ENCODE data around the gene MPDZ.

Gene MPDZ

GRCh38 chr9:13131991-13132390 is 147.5 kb downstream of the MPDZ start:
- no peak for TF ChIP-seq POLR2AphosphoS5 (IDR thresholded peaks at IDR 0.05; ENCODE audit: low read depth, low read length)
- TF ChIP-seq SPI1 (IDR thresholded peaks at IDR 0.05; ENCODE audit: low read depth, low read length): no peak
- no peak for TF ChIP-seq POLR2A (IDR thresholded peaks at IDR 0.05; ENCODE audit: low read depth, low read length)
- TF ChIP-seq POU2F2 (IDR thresholded peaks at IDR 0.05; ENCODE audit: low read depth, low read length): no peak
- TF ChIP-seq TAF1 (IDR thresholded peaks at IDR 0.05; ENCODE audit: low read depth, low read length): no peak
- FAIRE-seq: no peak
- DNase-seq (ENCODE audit: insufficient read length, low spot score): no peak

GRCh38 chr9:13131416-13131815 is 148.1 kb downstream of the MPDZ start:
- DNase-seq (ENCODE audit: insufficient read length, low spot score): no peak
- no peak for FAIRE-seq
- TF ChIP-seq SPI1 (IDR thresholded peaks at IDR 0.05; ENCODE audit: low read depth, low read length): no peak
- TF ChIP-seq POLR2AphosphoS5 (IDR thresholded peaks at IDR 0.05; ENCODE audit: low read depth, low read length): no peak
- TF ChIP-seq POU2F2 (IDR thresholded peaks at IDR 0.05; ENCODE audit: low read depth, low read length): no peak
- no peak for TF ChIP-seq POLR2A (IDR thresholded peaks at IDR 0.05; ENCODE audit: low read depth, low read length)
- no peak for TF ChIP-seq TAF1 (IDR thresholded peaks at IDR 0.05; ENCODE audit: low read depth, low read length)
- TF ChIP-seq PAX5 (IDR thresholded peaks at IDR 0.05; ENCODE audit: insufficient read depth, low read length, severe bottlenecking): no peak

GRCh38 chr9:13128266-13128860 is 151.1 kb downstream of the MPDZ start:
- DNase-seq (ENCODE audit: insufficient read length, low spot score) (no peak), FAIRE-seq (no peak)
- no peak for TF ChIP-seq POLR2AphosphoS5 (IDR thresholded peaks at IDR 0.05; ENCODE audit: low read depth, low read length)
- TF ChIP-seq SPI1 (IDR thresholded peaks at IDR 0.05; ENCODE audit: low read depth, low read length): no peak
- TF ChIP-seq PAX5 (IDR thresholded peaks at IDR 0.05; ENCODE audit: insufficient read depth, low read length, severe bottlenecking): no peak
- no peak for TF ChIP-seq POLR2A (IDR thresholded peaks at IDR 0.05; ENCODE audit: low read depth, low read length)
- no peak for TF ChIP-seq TAF1 (IDR thresholded peaks at IDR 0.05; ENCODE audit: low read depth, low read length)
- TF ChIP-seq POU2F2 (IDR thresholded peaks at IDR 0.05; ENCODE audit: low read depth, low read length): no peak

GRCh38 chr9:13127131-13127530 is 152.4 kb downstream of the MPDZ start:
- no peak for DNase-seq (ENCODE audit: insufficient read length, low spot score)
- TF ChIP-seq POLR2AphosphoS5 (IDR thresholded peaks at IDR 0.05; ENCODE audit: low read depth, low read length) (no peak), TAF1 (IDR thresholded peaks at IDR 0.05; ENCODE audit: low read depth, low read length) (no peak), SPI1 (IDR thresholded peaks at IDR 0.05; ENCODE audit: low read depth, low read length) (no peak), POU2F2 (IDR thresholded peaks at IDR 0.05; ENCODE audit: low read depth, low read length) (no peak), POLR2A (IDR thresholded peaks at IDR 0.05; ENCODE audit: low read depth, low read length) (no peak), PAX5 (IDR thresholded peaks at IDR 0.05; ENCODE audit: insufficient read depth, low read length, severe bottlenecking) (no peak)
- FAIRE-seq: no peak

- DNase-seq (ENCODE audit: insufficient read length, low spot score) (no peak), FAIRE-seq (no peak)
- TF ChIP-seq PAX5 (IDR thresholded peaks at IDR 0.05; ENCODE audit: insufficient read depth, low read length, severe bottlenecking) (no peak), SPI1 (IDR thresholded peaks at IDR 0.05; ENCODE audit: low read depth, low read length) (no peak), POLR2AphosphoS5 (IDR thresholded peaks at IDR 0.05; ENCODE audit: low read depth, low read length) (no peak), POU2F2 (IDR thresholded peaks at IDR 0.05; ENCODE audit: low read depth, low read length) (no peak), POLR2A (IDR thresholded peaks at IDR 0.05; ENCODE audit: low read depth, low read length) (no peak), TAF1 (IDR thresholded peaks at IDR 0.05; ENCODE audit: low read depth, low read length) (no peak)
Observed at GRCh38 chr9:13125261-13125660, 154.2 kb downstream of the MPDZ start.

GRCh38 chr9:13122756-13123369 is 156.6 kb downstream of the MPDZ start:
- TF ChIP-seq POLR2AphosphoS5 (IDR thresholded peaks at IDR 0.05; ENCODE audit: low read depth, low read length) (no peak), POU2F2 (IDR thresholded peaks at IDR 0.05; ENCODE audit: low read depth, low read length) (no peak), SPI1 (IDR thresholded peaks at IDR 0.05; ENCODE audit: low read depth, low read length) (no peak), POLR2A (IDR thresholded peaks at IDR 0.05; ENCODE audit: low read depth, low read length) (no peak), TAF1 (IDR thresholded peaks at IDR 0.05; ENCODE audit: low read depth, low read length) (no peak), PAX5 (IDR thresholded peaks at IDR 0.05; ENCODE audit: insufficient read depth, low read length, severe bottlenecking) (no peak)
- DNase-seq (ENCODE audit: insufficient read length, low spot score): no peak
- no peak for FAIRE-seq

GRCh38 chr9:13118313-13118712 is 161.2 kb downstream of the MPDZ start:
- TF ChIP-seq POLR2AphosphoS5 (IDR thresholded peaks at IDR 0.05; ENCODE audit: low read depth, low read length): no peak
- no peak for TF ChIP-seq SPI1 (IDR thresholded peaks at IDR 0.05; ENCODE audit: low read depth, low read length)
- no peak for TF ChIP-seq POU2F2 (IDR thresholded peaks at IDR 0.05; ENCODE audit: low read depth, low read length)
- TF ChIP-seq POLR2A (IDR thresholded peaks at IDR 0.05; ENCODE audit: low read depth, low read length): no peak
- no peak for TF ChIP-seq TAF1 (IDR thresholded peaks at IDR 0.05; ENCODE audit: low read depth, low read length)
- DNase-seq (ENCODE audit: insufficient read length, low spot score) (no peak), FAIRE-seq (no peak)

- no peak for TF ChIP-seq POLR2A (IDR thresholded peaks at IDR 0.05; ENCODE audit: low read depth, low read length)
- no peak for TF ChIP-seq POLR2AphosphoS5 (IDR thresholded peaks at IDR 0.05; ENCODE audit: low read depth, low read length)
- TF ChIP-seq POU2F2 (IDR thresholded peaks at IDR 0.05; ENCODE audit: low read depth, low read length): no peak
- TF ChIP-seq PAX5 (IDR thresholded peaks at IDR 0.05; ENCODE audit: insufficient read depth, low read length, severe bottlenecking): no peak
- no peak for TF ChIP-seq TAF1 (IDR thresholded peaks at IDR 0.05; ENCODE audit: low read depth, low read length)
- TF ChIP-seq SPI1 (IDR thresholded peaks at IDR 0.05; ENCODE audit: low read depth, low read length): no peak
- FAIRE-seq (no peak), DNase-seq (ENCODE audit: insufficient read length, low spot score) (no peak)
Observed at GRCh38 chr9:13116292-13116691, 163.2 kb downstream of the MPDZ start.

GRCh38 chr9:13113751-13114150 is 165.7 kb downstream of the MPDZ start:
- no peak for FAIRE-seq
- DNase-seq (ENCODE audit: insufficient read length, low spot score): no peak
- TF ChIP-seq SPI1 (IDR thresholded peaks at IDR 0.05; ENCODE audit: low read depth, low read length) (no peak), POU2F2 (IDR thresholded peaks at IDR 0.05; ENCODE audit: low read depth, low read length) (no peak), TAF1 (IDR thresholded peaks at IDR 0.05; ENCODE audit: low read depth, low read length) (no peak), PAX5 (IDR thresholded peaks at IDR 0.05; ENCODE audit: insufficient read depth, low read length, severe bottlenecking) (no peak), POLR2A (IDR thresholded peaks at IDR 0.05; ENCODE audit: low read depth, low read length) (no peak), POLR2AphosphoS5 (IDR thresholded peaks at IDR 0.05; ENCODE audit: low read depth, low read length) (no peak)
